Hippocampal formation (tissue), 2 donors: ENCODE data around the gene FGF2.
"Not testable (repeated sequence)": the region's sequence is repeated elsewhere in the genome, so short reads cannot be mapped to it uniquely, and the experiment has no call there.

Source experiments
- DNase-seq, 2 donors: peaks; one replicate each; lab custom pipeline; 2025; lab: John Stamatoyannopoulos, UW

Gene FGF2

DNA sequence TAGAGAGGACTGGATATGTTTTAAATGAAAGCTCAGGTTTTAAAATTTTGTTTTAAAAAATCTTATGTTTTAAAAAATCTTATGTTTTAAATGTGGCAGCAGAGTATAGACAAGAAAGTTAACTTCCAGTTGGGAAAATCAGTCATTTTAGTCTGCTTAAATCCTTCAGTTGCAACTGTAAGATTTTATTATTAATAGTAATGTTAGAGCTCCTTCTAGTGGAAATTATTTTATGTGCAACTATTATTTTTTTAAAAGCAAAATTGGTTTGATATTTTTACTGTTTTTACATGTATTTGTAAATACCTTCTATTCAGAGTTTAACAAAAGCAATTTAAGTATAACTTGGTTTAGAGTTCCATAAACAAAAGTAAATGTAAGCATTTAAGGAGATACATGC, 104.2 kb downstream of the FGF2 start:
- DNase-seq: peak in 1 of 2 donors; percentile 34

DNA sequence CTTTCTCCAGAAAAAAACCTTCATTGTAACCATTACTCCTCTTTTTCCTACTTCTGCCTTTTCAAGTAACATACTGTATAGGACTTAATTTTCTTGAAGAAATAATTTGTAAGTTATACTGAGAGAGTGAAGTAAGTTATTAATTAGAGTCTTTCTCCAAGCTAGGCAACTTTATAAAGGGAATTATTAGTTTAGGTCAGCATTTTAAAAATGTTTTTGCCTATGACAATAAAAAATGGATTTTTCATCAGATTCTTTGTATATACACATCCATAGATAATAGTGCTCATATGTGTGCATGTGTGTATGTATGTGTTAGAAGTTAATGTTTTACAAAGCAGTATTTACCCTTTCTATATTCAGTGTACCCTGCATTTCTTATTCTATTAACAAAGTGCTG, 106.1 kb downstream of the FGF2 start:
- DNase-seq: no peak

DNA sequence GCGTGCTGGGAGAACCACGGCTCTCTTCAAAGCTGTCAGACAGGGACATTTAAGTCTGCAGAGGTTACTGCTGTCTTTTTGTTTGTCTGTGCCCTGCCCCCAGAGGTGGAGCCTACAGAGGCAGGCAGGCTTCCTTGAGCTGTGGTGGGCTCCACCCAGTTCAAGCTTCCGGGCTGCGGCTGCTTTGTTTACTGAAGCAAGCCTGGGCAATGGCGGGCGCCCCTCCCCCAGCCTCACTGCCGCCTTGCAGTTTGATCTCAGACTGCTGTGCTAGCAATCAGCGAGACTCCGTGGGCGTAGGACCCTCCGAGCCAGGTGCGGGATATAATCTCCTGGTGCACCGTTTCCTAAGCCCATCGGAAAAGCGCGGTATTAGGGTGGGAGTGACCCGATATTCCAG, 118.5 kb downstream of the FGF2 start:
- DNase-seq: not testable (repeated sequence)

DNA sequence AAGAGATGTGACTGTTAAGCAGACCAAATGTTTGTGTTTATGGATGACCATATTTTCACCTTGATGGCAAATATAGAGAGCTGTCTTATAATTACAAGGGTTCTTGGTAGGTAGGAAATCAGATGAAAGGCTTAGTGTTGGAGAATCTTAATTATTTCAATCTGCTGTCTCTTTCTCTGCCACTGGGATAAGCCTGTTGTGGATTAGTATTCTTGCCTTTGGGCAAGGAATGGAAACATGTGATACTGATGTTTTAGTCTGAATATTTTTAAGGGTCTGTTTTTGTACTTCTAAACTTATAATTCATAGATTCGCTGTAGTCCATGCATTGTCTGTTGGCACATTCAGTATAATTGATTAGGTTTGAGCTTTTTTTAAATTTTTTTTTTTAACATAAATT, 119.5 kb downstream of the FGF2 start:
- no peak for DNase-seq
